ENCODE data around the gene SDK1. TPM values are rescaled to one million over a fixed set of nuclear protein-coding genes. Genes with fewer than 3 reads are reported as not detected.

Gene SDK1
- total and polyA plus RNA-seq, 10 of the 15 experiments (the other 5 are each of a cell fraction or from before 2014, with no cell fraction given), result 0.14 to 0.33 TPM; not detected in 8

DNA sequence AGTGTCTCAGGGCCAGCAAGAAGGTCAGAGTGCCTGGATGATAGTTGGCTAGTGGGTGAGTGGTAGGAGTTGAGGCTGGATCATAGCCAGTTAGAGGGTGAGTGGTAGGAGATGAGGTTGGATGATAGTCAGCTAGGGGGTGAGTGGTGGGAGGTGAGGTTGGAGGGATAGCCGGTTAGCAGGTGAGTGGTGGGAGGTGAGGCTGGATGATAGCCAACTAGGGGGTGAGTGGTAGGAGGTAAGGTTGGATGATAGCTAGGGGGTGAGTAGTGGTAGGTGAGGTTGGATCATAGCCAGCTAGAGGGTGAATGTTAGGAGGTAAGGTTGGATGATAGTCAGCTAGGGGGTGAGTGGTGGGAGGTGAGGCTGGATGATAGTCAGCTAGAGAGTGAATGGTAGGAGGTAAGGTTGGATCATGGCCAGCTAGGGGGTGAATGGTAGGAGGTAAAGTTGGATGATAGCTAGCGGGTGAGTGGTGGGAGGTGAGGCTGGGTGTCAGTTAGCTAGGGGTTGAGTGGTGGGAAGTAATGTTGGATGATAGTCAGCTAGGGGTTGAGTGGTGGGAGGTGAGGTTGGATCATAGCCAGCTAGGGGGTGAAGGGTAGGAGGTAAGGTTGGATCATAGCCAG, 226.6 kb downstream of the SDK1 start:
- intact Hi-C loops (cut with micrococcal nuclease; ENCODE audit: unreplicated experiment), result no loop called here
- Histone ChIP-seq H3K9me3 (replicated peaks; ENCODE audit: control insufficient read depth, insufficient read depth, low read length) (no peaks in the 10 kb centered on the region), H4K20me1 (ENCODE audit: control insufficient read depth, insufficient read depth) (no peaks in the 10 kb centered on the region), H3K4me3 (no peak overlapping the region), H3K27me3 (replicated peaks in 1 of 2; ENCODE audit: control insufficient read depth in 2 of 2, insufficient read depth in 2 of 2, low read length in 1 of 2) (no peaks in the 10 kb centered on the region), H3K4me1 (ENCODE audit: control insufficient read depth, insufficient read depth, low read length) (no peaks in the 10 kb centered on the region), H3K9ac (ENCODE audit: control insufficient read depth, insufficient read depth, low read length) (no peak overlapping the region), H3K27ac (ENCODE audit: control insufficient read depth, insufficient read depth) (no peak overlapping the region), H3K36me3 (ENCODE audit: control insufficient read depth in 2 of 2, insufficient read depth in 2 of 2, low read length in 1 of 2) (no peaks in the 10 kb centered on the region), H3K79me2 (ENCODE audit: control insufficient read depth, insufficient read depth, low read length) (no peaks in the 10 kb centered on the region), H3K4me2 (ENCODE audit: control insufficient read depth, insufficient read depth) (no peak overlapping the region), H2AFZ (ENCODE audit: control insufficient read depth, low read depth, low read length) (no peak overlapping the region)
- ChIA-PET SMC1A (ENCODE audit: uncharacterized antibody, unreplicated experiment) (interaction anchor here (1.0 kb wide), 1 partner anchor 11 kb away, joined by 4 read pairs; no protein-coding TSS in a partner anchor), RAD21 (ENCODE audit: unreplicated experiment) (no interaction called here), CTCF (no interaction called here), POLR2A (no interaction called here)
- BruUV-seq (replicated peaks), result no TSS peak
- 63% methylated on average over 2 of the region's 2 CpGs for WGBS (ENCODE audit: insufficient coverage, insufficient replicate concordance, low lambda C conversion rate, missing lambda C conversion rate)
- ATAC-seq, result no peak
- DNase-seq (ENCODE audit: low read depth, low spot score), result no peak
- FAIRE-seq, result no peak
- TF ChIP-seq RCOR1 (conservative IDR thresholded peaks at IDR 0.05; ENCODE audit: low read depth, low read length), result no peak
- in situ Hi-C loops (cut with MboI), result no loop called here

DNA sequence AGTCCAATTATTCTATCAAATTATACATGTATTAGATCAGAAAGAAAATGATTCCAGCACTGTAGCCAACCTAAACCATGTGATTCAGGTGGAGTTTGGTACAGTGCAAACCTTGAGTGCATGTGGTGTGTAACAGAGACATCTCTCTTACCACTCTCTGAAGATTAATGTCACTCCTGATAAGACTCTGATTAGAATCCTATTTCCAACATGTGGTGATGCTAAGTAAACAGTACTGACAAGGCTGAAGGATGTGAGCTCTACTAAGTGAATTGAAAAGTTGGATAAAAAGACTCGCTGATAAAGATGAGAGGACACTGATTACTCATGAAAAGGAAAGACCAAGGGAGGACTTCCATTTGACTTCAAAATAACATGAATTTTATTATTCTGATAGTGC, 232.0 kb downstream of the SDK1 start:
- intact Hi-C loops (cut with micrococcal nuclease; ENCODE audit: unreplicated experiment), result no loop called here
- H3K4me1 ChIP-seq (ENCODE audit: control insufficient read depth, insufficient read depth, low read length), result no peaks in the 10 kb centered on the region
- SMC1A ChIA-PET (ENCODE audit: uncharacterized antibody, unreplicated experiment), result no interaction called here
- TF ChIP-seq CBX3 (IDR thresholded peaks at IDR 0.05; ENCODE audit: borderline replicate concordance, low read depth) (no peak), HDAC6 (IDR thresholded peaks at IDR 0.05; ENCODE audit: unreplicated experiment) (no peak), NR2C2 (IDR thresholded peaks at IDR 0.05; ENCODE audit: borderline replicate concordance, control insufficient read depth, insufficient read length, low read depth) (no peak), PAX5 (IDR thresholded peaks at IDR 0.05; ENCODE audit: borderline replicate concordance, low read depth, low read length) (no peak), EGR1 (IDR thresholded peaks at IDR 0.05; ENCODE audit: borderline replicate concordance in 1 of 2, low read depth in 2 of 2, low read length in 2 of 2) (no peak), SMC3 (IDR thresholded peaks at IDR 0.05; ENCODE audit: borderline replicate concordance, low read length) (no peak), ZSCAN29 (IDR thresholded peaks at IDR 0.05) (no peak), EZH2 (IDR thresholded peaks at IDR 0.05; ENCODE audit: borderline replicate concordance, control insufficient read depth, low read depth, low read length) (no peak), NFYA (IDR thresholded peaks at IDR 0.05; ENCODE audit: borderline replicate concordance, low read depth, low read length) (no peak), MEF2B (IDR thresholded peaks at IDR 0.05; ENCODE audit: partially characterized antibody, poor library complexity, severe bottlenecking) (no peak)
- TF ChIP-seq, protein P1, sequence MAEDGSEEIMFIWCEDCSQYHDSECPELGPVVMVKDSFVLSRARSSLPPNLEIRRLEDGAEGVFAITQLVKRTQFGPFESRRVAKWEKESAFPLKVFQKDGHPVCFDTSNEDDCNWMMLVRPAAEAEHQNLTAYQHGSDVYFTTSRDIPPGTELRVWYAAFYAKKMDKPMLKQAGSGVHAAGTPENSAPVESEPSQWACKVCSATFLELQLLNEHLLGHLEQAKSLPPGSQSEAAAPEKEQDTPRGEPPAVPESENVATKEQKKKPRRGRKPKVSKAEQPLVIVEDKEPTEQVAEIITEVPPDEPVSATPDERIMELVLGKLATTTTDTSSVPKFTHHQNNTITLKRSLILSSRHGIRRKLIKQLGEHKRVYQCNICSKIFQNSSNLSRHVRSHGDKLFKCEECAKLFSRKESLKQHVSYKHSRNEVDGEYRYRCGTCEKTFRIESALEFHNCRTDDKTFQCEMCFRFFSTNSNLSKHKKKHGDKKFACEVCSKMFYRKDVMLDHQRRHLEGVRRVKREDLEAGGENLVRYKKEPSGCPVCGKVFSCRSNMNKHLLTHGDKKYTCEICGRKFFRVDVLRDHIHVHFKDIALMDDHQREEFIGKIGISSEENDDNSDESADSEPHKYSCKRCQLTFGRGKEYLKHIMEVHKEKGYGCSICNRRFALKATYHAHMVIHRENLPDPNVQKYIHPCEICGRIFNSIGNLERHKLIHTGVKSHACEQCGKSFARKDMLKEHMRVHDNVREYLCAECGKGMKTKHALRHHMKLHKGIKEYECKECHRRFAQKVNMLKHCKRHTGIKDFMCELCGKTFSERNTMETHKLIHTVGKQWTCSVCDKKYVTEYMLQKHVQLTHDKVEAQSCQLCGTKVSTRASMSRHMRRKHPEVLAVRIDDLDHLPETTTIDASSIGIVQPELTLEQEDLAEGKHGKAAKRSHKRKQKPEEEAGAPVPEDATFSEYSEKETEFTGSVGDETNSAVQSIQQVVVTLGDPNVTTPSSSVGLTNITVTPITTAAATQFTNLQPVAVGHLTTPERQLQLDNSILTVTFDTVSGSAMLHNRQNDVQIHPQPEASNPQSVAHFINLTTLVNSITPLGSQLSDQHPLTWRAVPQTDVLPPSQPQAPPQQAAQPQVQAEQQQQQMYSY (CRISPR knock-in tag; IDR thresholded peaks at IDR 0.05), result no peak

More for the DNA sequence above, 232.0 kb downstream of the SDK1 start:
- H3K79me2 ChIP-seq (ENCODE audit: control insufficient read depth, insufficient read depth, low read length), result no peaks in the 10 kb centered on the region
- no peak overlapping the region for H3K27ac ChIP-seq (ENCODE audit: control insufficient read depth, insufficient read depth)
- ATAC-seq (no peak), FAIRE-seq (no peak), DNase-seq (ENCODE audit: low read depth, low spot score) (no peak)
- in situ Hi-C loops (cut with MboI), result no loop called here
- H3K9ac ChIP-seq (ENCODE audit: control insufficient read depth, insufficient read depth, low read length), result no peak overlapping the region
- no peak overlapping the region for H3K4me2 ChIP-seq (ENCODE audit: control insufficient read depth, insufficient read depth)
- H2AFZ ChIP-seq (ENCODE audit: control insufficient read depth, low read depth, low read length), result no peak overlapping the region
- no peaks in the 10 kb centered on the region for H3K36me3 ChIP-seq (ENCODE audit: control insufficient read depth in 2 of 2, insufficient read depth in 2 of 2, low read length in 1 of 2)
- POLR2A ChIA-PET, result no interaction called here
- no peaks in the 10 kb centered on the region for H4K20me1 ChIP-seq (ENCODE audit: control insufficient read depth, insufficient read depth)
- no TSS peak for BruUV-seq (replicated peaks)
- 18% methylated on average over 1 of the region's 1 CpG for WGBS (ENCODE audit: insufficient coverage, insufficient replicate concordance, low lambda C conversion rate, missing lambda C conversion rate)
- RAD21 ChIA-PET (ENCODE audit: unreplicated experiment), result no interaction called here
- no peak overlapping the region for H3K4me3 ChIP-seq
- CTCF ChIA-PET, result no interaction called here
- H3K27me3 ChIP-seq (replicated peaks in 1 of 2; ENCODE audit: control insufficient read depth in 2 of 2, insufficient read depth in 2 of 2, low read length in 1 of 2), result no peaks in the 10 kb centered on the region
- H3K9me3 ChIP-seq (replicated peaks; ENCODE audit: control insufficient read depth, insufficient read depth, low read length), result no peaks in the 10 kb centered on the region

Data from GM12878 (cell line).